ENCODE measurements around the gene PAK5.

Gene PAK5

DNA sequence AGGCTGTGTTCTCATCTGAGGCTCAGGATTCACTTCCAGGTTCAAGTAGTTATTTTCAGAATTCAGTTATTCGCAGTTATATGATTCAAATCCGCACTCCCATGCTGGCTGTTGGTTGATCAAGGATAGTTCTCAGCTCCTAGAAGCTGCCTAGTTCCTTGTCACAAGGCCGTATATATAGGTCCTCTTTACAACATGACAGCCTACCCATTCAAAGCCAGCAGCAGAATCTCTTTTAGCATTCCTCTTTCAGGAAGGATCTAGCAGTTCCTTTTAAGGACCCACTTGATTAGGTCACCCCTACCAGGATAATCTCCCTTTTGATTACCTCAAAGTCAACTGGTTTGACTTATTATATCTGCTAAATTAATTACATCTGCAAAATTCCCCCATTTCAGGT is 348.2 kb downstream of the PAK5 start:
- no peak for DNase-seq

DNA sequence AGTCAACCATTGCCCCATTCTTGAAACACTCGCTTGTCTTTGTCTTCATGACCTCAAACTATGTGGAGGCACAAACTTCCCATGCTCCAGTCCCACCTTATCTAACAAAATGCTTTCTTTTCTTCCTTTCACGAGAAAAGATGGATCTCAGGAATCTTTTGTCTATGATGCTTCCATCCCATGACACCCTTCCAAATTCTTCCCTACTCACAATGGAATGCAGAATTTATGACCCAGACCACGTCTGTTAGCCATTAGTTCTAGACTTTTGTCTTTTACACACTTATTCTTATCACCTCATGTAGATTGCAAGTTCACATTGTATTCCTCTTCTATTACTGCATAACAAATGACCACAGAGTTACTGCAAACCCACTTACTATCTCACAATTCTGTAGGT is 348.7 kb downstream of the PAK5 start:
- no peak for DNase-seq

DNA sequence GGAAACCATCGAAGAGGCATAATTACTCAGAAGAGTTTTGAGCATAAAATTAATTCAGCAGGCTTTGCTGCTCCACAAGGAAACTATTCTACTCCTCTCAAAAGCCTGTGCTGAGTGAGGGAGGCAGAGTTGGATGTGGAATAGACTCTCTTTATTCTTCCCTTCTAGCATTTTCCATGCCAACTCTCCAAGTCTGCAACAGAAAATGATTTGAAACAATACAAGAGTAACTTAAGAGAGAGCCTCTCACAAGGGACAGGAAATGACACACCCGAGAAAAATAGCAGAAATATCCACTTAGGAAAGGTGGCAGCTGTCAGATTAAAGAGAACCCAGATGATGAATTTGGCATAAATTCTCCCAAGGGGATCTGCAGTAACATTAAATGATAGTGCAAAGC is 350.8 kb downstream of the PAK5 start:
- DNase-seq: no peak
